Renal cortical epithelial cell (primary cell): ENCODE data around the gene EVI2B. TPM values are rescaled to one million over a fixed set of nuclear protein-coding genes. Genes with fewer than 3 reads are reported as not detected.
"Not testable (repeated sequence)": the region's sequence is repeated elsewhere in the genome, so short reads cannot be mapped to it uniquely, and the experiment has no call there.

Source experiments
- DNase-seq: peaks from one replicate; pipeline ENCODE4 v3.0.0-alpha.2; 2011; ENCODE audit warnings: low read depth
- total RNA-seq: library from RNA; depleted of rRNA; stranded (reverse); fragments of >200 nt; gene quantifications from 2 replicates; pipeline ENCODE4 v1.2.3, GENCODE V29; 2014

Gene EVI2B
- total RNA-seq, 1 donor from 2014 or later, result not detected

GRCh38 chr17:31310260-31310659 is 3.6 kb downstream of the EVI2B start:
- DNase-seq, result no peak

GRCh38 chr17:31309556-31309955 is 4.3 kb downstream of the EVI2B start:
- DNase-seq, result no peak

DNA sequence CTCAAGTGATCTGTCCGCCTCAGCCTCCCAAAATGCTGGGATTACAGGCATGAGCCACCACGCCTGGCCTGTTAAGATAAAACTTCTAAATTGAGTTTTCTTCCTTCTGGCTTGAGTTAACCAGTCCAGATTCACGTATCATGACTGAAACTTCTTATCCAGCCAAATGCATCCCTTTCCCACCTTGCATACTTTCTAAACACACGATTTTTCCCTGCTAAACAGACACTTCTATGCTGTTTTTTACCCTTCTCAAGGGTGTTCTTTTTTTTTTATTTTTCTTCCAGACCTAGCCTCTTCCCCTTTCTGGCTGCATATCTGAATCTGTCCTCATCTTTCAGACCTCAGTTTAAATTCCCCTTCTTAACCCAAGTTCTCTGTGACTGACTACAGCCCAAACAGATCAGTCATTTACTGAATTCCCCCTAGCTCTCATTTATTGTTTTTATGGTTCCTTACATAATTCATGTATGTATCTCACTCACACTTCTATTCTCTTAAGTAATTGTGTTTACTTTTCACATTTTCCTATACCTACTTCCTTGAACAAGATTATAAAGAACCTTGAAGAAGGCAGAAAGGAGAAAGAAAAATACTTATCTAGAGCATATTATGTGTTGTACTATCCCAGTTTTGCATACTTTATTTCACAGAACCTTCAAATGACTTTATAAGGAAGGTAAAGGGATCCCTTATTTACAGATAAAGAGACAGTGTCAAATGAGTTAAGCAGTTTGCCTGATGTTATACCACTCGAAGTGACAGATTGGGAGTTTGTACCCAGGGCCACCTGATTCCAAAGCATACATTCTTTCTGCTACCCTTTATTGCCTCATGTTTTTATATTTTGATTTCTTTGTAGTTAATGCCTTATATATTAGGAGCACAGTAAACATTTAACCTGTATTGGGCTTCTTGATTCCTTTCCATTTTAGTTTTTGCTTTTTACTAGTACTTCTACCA is 5.2 kb downstream of the EVI2B start:
- DNase-seq, result no peak

DNA sequence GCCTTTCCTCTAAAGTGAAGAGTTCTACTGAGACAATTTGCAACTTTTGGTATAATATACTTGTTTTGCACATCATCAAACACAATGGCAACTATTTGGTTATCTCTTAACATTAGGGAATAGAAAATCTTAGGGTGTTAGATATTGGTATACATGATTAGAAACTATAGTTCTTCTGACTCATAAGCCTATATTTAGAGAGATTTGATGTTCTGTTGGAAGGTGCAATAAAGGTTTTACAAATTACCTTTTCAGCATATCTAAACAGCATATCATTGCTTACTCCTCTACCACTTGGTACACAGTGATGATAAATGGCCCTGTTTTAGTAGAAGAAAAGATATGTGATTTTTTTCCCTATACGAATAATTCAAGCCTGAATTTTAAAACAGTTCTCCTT is 6.2 kb downstream of the EVI2B start:
- DNase-seq, result no peak

DNA sequence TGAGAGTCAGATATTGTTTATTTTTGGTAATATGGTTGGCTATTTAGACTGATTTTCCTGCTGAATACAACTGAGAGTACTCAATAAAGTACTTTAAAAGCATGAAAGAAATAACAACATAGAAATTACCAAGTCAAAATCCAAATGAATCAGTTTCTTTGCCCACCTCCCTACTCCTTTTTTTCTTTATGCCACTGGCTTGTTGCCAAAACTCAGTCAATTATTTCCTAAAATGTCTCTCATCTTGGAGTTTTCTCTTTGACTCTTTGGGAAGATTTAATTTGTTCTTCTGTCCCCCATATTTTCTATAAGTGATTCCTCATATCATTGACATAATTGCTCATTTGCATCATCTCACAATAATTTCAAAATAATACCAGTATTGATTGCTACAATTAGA is 14.2 kb downstream of the EVI2B start:
- peak; percentile 33 for DNase-seq

GRCh38 chr17:31297090-31297489 is 16.8 kb downstream of the EVI2B start, which contains the start of gene OMG:
Gene OMG (minus strand): TSS chr17:31297239. CDS start chr17:31296331, 908 bp downstream.
- DNase-seq, result no peak

GRCh38 chr17:31296142-31296541 is 17.7 kb downstream of the EVI2B start:
- DNase-seq, result no peak

DNA sequence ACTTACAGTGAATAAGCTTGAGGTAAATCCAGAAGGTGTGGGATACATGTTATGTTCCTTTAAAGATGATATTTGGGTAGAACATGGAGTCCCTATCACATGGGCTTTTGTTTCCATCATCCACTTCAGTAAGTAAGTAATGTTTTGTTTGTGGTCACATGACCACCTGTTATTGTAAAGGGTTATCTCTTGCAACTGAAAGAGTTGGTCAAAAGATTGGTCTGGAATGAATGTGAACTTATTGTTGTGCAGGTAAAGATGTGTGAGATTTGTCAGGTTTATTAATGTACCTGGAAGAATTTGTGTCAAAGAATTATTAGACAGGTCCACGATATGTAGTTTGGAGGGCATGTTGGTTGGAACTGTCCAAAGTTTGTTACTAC is 18.4 kb downstream of the EVI2B start:
- no peak for DNase-seq

DNA sequence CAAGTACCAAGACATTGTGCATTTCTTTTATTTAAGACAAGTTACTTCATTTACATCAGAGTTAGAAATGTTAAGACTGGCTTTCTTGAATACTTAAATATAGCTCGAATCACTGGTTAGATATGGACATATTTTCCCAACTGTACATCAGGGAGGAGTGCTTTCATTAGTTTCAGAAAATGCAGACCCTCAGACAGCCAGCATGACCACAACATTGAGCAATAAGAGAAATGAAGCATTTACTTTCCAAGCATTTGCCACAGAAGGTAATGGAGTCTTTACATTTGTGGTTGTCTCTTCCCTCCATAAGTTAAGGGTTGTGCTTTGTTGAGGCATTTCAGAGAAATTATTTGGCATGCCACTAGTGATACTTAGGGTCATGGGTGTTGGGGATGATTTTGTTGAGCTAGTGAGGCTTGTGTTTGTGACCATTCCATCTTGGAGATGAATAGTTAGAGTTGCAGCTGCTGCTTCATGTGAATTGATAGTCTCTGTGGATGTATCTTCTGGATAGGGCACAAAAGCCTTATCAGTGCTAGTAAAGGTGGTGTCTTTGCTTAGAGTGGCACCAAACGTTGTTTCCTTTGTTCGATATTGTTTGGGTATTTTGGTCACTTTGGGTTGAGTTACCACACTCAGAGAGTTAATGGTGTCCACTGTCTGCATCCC is 18.9 kb downstream of the EVI2B start:
- no peak for DNase-seq

GRCh38 chr17:31294231-31294630 is 19.6 kb downstream of the EVI2B start:
- no peak for DNase-seq

GRCh38 chr17:31293581-31293980 is 20.3 kb downstream of the EVI2B start:
- DNase-seq, result no peak

GRCh38 chr17:31291820-31292219 is 22.0 kb downstream of the EVI2B start:
- no peak for DNase-seq

GRCh38 chr17:31289790-31290189 is 24.1 kb downstream of the EVI2B start:
- no peak for DNase-seq

- DNase-seq, result not testable (repeated sequence)
Observed at GRCh38 chr17:31287932-31288331, 25.9 kb downstream of the EVI2B start.

- DNase-seq, result no peak
Observed at GRCh38 chr17:31286587-31286986, 27.3 kb downstream of the EVI2B start.

DNA sequence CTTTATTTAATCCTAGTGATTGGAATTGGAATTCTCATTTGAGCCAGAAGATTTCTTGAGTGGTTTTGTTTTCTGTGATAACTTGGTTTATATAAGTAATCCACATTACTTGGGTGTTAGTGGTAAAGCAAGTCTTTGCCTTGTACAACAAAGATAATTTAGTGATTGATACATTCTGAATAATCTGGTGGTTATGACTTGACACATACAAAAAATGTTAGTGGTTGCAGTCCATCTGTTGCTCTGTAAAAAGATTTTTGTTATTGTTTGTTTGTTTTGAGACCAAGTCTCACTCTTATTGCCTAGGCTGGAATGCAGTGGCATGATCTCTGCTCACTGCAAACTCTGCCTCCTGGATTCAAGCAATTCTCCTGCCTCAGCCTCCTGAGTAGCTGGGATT is 30.0 kb downstream of the EVI2B start:
- DNase-seq, result no peak

DNA sequence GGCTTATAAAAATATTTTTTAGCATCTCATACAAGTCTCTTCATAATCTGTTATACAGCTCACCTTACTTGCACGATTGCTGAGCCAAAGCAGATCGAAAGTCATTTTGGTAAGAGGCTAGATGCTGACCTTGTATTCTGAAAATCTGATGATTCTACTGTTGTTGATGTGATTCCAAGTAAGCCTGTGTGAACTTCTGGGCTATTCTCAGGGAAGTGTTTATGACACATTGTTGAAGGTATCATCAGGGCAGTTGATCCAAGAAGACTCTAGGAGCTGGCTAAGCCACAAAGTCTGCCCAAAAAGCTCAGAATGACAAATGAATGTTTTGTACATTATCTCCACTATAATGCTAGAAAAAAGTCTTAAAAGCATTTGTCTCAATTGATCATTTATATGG is 32.8 kb downstream of the EVI2B start:
- DNase-seq, result no peak

- no peak for DNase-seq
Observed at GRCh38 chr17:31279401-31279800, 34.5 kb downstream of the EVI2B start.

GRCh38 chr17:31275116-31275515 is 38.7 kb downstream of the EVI2B start:
- no peak for DNase-seq

GRCh38 chr17:31274252-31274651 is 39.6 kb downstream of the EVI2B start:
- peak; percentile 82 for DNase-seq

GRCh38 chr17:31273516-31273915 is 40.3 kb downstream of the EVI2B start:
- no peak for DNase-seq

GRCh38 chr17:31272803-31273202 is 41.1 kb downstream of the EVI2B start:
- DNase-seq, result no peak

DNA sequence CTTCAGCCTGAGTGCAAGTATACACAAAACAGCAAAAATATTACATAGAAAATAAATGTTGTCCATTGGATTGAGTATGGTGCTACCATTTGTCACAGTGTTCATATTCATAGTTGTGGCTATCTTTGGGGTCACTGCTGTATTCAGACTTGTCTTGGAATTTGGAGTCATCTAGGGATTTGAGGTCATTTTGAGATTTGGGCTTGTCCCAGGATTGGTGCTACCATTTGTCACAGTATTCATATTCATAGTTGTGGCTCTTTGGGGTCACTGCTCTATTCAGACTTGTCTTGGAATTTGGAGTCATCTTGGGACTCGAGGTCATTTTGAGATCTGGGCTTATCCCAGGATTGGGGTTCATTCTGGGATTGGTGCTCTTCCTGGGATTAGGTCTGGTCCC is 41.6 kb downstream of the EVI2B start:
- no peak for DNase-seq
